HepG2 (cell line): ENCODE measurements around the gene SLC50A1. TPM values are rescaled to one million over a fixed set of nuclear protein-coding genes. Genes with fewer than 3 reads are reported as not detected.

Source experiments
- ATF7 ChIP-seq, 2 experiments: fragments of 450-650 bp in 1 of 2; sonication (generic) in 1 of 2; formaldehyde crosslinking in 1 of 2; IDR thresholded peaks; 2 replicates each; pipeline versions ENCODE4 v1.4.0 to v1.6.1; 2016 to 2020; ENCODE audit warnings: antibody characterized with exemption in 1 of 2, mild to moderate bottlenecking in 1 of 2, missing genetic modification reagents in 1 of 2
- CHCHD3 ChIP-seq: sonication (generic); formaldehyde crosslinking; IDR thresholded peaks from 2 replicates; pipeline ENCODE4 v1.8.0; 2022; ENCODE audit warnings: mild to moderate bottlenecking, missing genetic modification reagents, moderate library complexity
- DPF2 ChIP-seq: sonication (generic); formaldehyde crosslinking; IDR thresholded peaks from 2 replicates; pipeline ENCODE4 v1.4.0; 2020; ENCODE audit warnings: mild to moderate bottlenecking, low read depth, missing genetic modification reagents, borderline replicate concordance
- FOXK1 ChIP-seq: sonication (generic); formaldehyde crosslinking; IDR thresholded peaks from 2 replicates; pipeline ENCODE4 v1.4.0; 2020; ENCODE audit warnings: low read depth, missing genetic modification reagents, borderline replicate concordance
- HINFP ChIP-seq: sonication (generic); formaldehyde crosslinking; IDR thresholded peaks from 2 replicates; pipeline ENCODE4 v1.4.0; 2020; ENCODE audit warnings: low read depth, mild to moderate bottlenecking, missing genetic modification reagents
- HNRNPLL ChIP-seq: fragments of 200-400 bp; formaldehyde crosslinking; IDR thresholded peaks from 2 replicates; pipeline ENCODE4 v1.6.1; 2017; ENCODE audit warnings: mild to moderate bottlenecking, low read depth, low read length; ENCODE audit not compliant: poor library complexity, severe bottlenecking
- HOXD1 ChIP-seq: sonication (generic); formaldehyde crosslinking; IDR thresholded peaks from 2 replicates; pipeline ENCODE4 v1.5.0; 2020; ENCODE audit warnings: missing genetic modification reagents
- KDM6A ChIP-seq: IDR thresholded peaks from 2 replicates; pipeline ENCODE4 v1.6.1; 2016; ENCODE audit warnings: low read depth
- MYNN ChIP-seq: sonication (generic); formaldehyde crosslinking; IDR thresholded peaks from 2 replicates; pipeline ENCODE4 v1.4.0; 2020; ENCODE audit warnings: mild to moderate bottlenecking, low read depth, missing genetic modification reagents
- NAIF1 ChIP-seq: sonication (generic); formaldehyde crosslinking; IDR thresholded peaks from 2 replicates; pipeline ENCODE4 v1.5.0; 2020; ENCODE audit warnings: mild to moderate bottlenecking, missing genetic modification reagents, borderline replicate concordance
- PATZ1 ChIP-seq: sonication (generic); formaldehyde crosslinking; IDR thresholded peaks from 2 replicates; pipeline ENCODE4 v1.4.0; 2020; ENCODE audit warnings: missing genetic modification reagents
- SIN3B ChIP-seq: fragments of 150-350 bp; IDR thresholded peaks from 2 replicates; pipeline ENCODE4 v1.6.1; 2014; ENCODE audit warnings: low read length
- U2AF1 ChIP-seq: fragments of 200-400 bp; formaldehyde crosslinking; optimal IDR thresholded peaks from 2 replicates; pipeline ENCODE3; 2017; ENCODE audit warnings: mild to moderate bottlenecking, low read depth, low read length
- ZMYM4 ChIP-seq: sonication (generic); formaldehyde crosslinking; IDR thresholded peaks from 2 replicates; pipeline ENCODE4 v1.8.1; 2023; ENCODE audit warnings: mild to moderate bottlenecking, missing genetic modification reagents
- ZNF160 ChIP-seq: sonication (generic); formaldehyde crosslinking; IDR thresholded peaks from 2 replicates; pipeline ENCODE4 v1.8.0; 2022; ENCODE audit warnings: mild to moderate bottlenecking, inconsistent platforms, missing genetic modification reagents
- ZNF549 ChIP-seq: sonication (generic); formaldehyde crosslinking; IDR thresholded peaks from 2 replicates; pipeline ENCODE4 v1.5.0; 2020; ENCODE audit warnings: missing genetic modification reagents
- ZNF605 ChIP-seq: sonication (generic); formaldehyde crosslinking; IDR thresholded peaks from 2 replicates; pipeline ENCODE4 v1.8.0; 2022; ENCODE audit warnings: mild to moderate bottlenecking, missing genetic modification reagents
- ZNF746 ChIP-seq: sonication (generic); formaldehyde crosslinking; IDR thresholded peaks from 2 replicates; pipeline ENCODE4 v1.8.0; 2022; ENCODE audit warnings: mild to moderate bottlenecking, missing genetic modification reagents
- ZNF775 ChIP-seq: sonication (generic); formaldehyde crosslinking; IDR thresholded peaks from 2 replicates; pipeline ENCODE4 v1.4.0; 2020; ENCODE audit warnings: missing genetic modification reagents, mild to moderate bottlenecking, moderate library complexity, borderline replicate concordance
- polyA plus RNA-seq, 8 experiments: library from polyadenylated mRNA; depleted of rRNA in 3 of 8; stranded (reverse) in 7 of 8; unstranded in 1 of 8; fragments of >200 nt; fragmentation: Illumina TruSeq in 4 of 8; extraction: Trizol in 4 of 8; gene quantifications; 2 replicates each; pipeline versions ENCODE4 v1.2.1 to v1.2.3, GENCODE V29; 2011 to 2016; ENCODE audit warnings: low read depth in 4 of 8, missing spikeins in 1 of 8, mixed read lengths in 1 of 8; ENCODE audit not compliant: insufficient read depth in 1 of 8
- total RNA-seq, 5 experiments: library from RNA; depleted of rRNA; stranded (reverse); fragments of >200 nt; fragmentation: Illumina TruSeq; extraction: Trizol; gene quantifications; 2 replicates each; pipeline ENCODE4 v1.2.3, GENCODE V29; 2016; ENCODE audit warnings: low read depth in 1 of 5
- TF ChIP-seq, protein P1 (sequence below): sonication (generic); formaldehyde crosslinking; IDR thresholded peaks from 2 replicates; pipeline ENCODE4 v1.5.1; 2020; ENCODE audit warnings: mild to moderate bottlenecking, missing genetic modification reagents, moderate library complexity
- TF ChIP-seq, protein P2 (sequence below): sonication (generic); formaldehyde crosslinking; IDR thresholded peaks from 2 replicates; pipeline ENCODE4 v1.4.0; 2020; ENCODE audit warnings: missing genetic modification reagents

Gene SLC50A1
- total and polyA plus RNA-seq, 2 of the 13 experiments (the other 11 are each of a cell fraction or from before 2014, with no cell fraction given): 22.5 to 46.8 TPM

- TF ChIP-seq HINFP (CRISPR knock-in tag): peak; percentile 55; the same call in 1 of the 2 replicates
- no peak for TF ChIP-seq SIN3B
- TF ChIP-seq, protein P1, sequence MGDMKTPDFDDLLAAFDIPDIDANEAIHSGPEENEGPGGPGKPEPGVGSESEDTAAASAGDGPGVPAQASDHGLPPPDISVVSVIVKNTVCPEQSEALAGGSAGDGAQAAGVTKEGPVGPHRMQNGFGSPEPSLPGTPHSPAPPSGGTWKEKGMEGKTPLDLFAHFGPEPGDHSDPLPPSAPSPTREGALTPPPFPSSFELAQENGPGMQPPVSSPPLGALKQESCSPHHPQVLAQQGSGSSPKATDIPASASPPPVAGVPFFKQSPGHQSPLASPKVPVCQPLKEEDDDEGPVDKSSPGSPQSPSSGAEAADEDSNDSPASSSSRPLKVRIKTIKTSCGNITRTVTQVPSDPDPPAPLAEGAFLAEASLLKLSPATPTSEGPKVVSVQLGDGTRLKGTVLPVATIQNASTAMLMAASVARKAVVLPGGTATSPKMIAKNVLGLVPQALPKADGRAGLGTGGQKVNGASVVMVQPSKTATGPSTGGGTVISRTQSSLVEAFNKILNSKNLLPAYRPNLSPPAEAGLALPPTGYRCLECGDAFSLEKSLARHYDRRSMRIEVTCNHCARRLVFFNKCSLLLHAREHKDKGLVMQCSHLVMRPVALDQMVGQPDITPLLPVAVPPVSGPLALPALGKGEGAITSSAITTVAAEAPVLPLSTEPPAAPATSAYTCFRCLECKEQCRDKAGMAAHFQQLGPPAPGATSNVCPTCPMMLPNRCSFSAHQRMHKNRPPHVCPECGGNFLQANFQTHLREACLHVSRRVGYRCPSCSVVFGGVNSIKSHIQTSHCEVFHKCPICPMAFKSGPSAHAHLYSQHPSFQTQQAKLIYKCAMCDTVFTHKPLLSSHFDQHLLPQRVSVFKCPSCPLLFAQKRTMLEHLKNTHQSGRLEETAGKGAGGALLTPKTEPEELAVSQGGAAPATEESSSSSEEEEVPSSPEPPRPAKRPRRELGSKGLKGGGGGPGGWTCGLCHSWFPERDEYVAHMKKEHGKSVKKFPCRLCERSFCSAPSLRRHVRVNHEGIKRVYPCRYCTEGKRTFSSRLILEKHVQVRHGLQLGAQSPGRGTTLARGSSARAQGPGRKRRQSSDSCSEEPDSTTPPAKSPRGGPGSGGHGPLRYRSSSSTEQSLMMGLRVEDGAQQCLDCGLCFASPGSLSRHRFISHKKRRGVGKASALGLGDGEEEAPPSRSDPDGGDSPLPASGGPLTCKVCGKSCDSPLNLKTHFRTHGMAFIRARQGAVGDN (CRISPR knock-in tag): peak; percentile 89
- TF ChIP-seq ZMYM4 (CRISPR knock-in tag): peak; percentile 47; the same call in 1 of the 2 replicates
- TF ChIP-seq U2AF1: no peak
- TF ChIP-seq PATZ1 (CRISPR knock-in tag): peak; percentile 94
- TF ChIP-seq ZNF775: peak; percentile 50; the same call in 1 of the 2 replicates
- no peak for TF ChIP-seq CHCHD3 (CRISPR knock-in tag)
- no peak for TF ChIP-seq ZNF605 (CRISPR knock-in tag)
- TF ChIP-seq HNRNPLL: no peak
- TF ChIP-seq KDM6A (CRISPR knock-in tag): peak; percentile 65
- peak; percentile 97 for TF ChIP-seq ZNF746 (CRISPR knock-in tag)
- no peak for TF ChIP-seq HOXD1 (CRISPR knock-in tag)
- no peak; the same call in 1 of the 2 replicates for TF ChIP-seq MYNN
- peak; percentile 94; the same call in 1 of the 2 replicates for TF ChIP-seq FOXK1
- no peak for TF ChIP-seq NAIF1 (CRISPR knock-in tag)
- no peak for TF ChIP-seq ATF7 (IDR thresholded peaks at IDR 0.05)
- 0 out of 2 replicates have a peak, but pooled peaks have one; percentile 63 for TF ChIP-seq ATF7 (CRISPR knock-in tag; IDR thresholded peaks at IDR 0.05)
- no peak; the same call in 1 of the 2 replicates for TF ChIP-seq ZNF160 (CRISPR knock-in tag)
- TF ChIP-seq, protein P2, sequence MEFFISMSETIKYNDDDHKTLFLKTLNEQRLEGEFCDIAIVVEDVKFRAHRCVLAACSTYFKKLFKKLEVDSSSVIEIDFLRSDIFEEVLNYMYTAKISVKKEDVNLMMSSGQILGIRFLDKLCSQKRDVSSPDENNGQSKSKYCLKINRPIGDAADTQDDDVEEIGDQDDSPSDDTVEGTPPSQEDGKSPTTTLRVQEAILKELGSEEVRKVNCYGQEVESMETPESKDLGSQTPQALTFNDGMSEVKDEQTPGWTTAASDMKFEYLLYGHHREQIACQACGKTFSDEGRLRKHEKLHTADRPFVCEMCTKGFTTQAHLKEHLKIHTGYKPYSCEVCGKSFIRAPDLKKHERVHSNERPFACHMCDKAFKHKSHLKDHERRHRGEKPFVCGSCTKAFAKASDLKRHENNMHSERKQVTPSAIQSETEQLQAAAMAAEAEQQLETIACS (CRISPR knock-in tag): no peak
- no peak for TF ChIP-seq ZNF549 (CRISPR knock-in tag)
- peak; percentile 88 for TF ChIP-seq DPF2 (CRISPR knock-in tag)
Measured at GRCh38 chr1:155128755-155129473, 6.7 kb upstream of the SLC50A1 start (continued).
